HG03432 (cell line): ENCODE data around the gene RBM24.
"Not testable (repeated sequence)": the region's sequence is repeated elsewhere in the genome, so short reads cannot be mapped to it uniquely, and the experiment has no call there.

Experiments
- ATAC-seq: cut with Tn5 transposase; IDR thresholded peaks from one replicate; pipeline ENCODE4 v1.9.1; 2021; ENCODE audit warnings: mild to moderate bottlenecking, moderate library complexity; ENCODE audit not compliant: unreplicated experiment

Gene RBM24

GRCh38 chr6:17289630-17290061 lies 8.5 kb downstream of the RBM24 start:
- ATAC-seq = no peak

GRCh38 chr6:17291778-17292177 lies 10.6 kb downstream of the RBM24 start:
- ATAC-seq = no peak

- ATAC-seq = no peak
Observed at GRCh38 chr6:17292600-17293133, 11.5 kb downstream of the RBM24 start.

- no peak for ATAC-seq
Observed at GRCh38 chr6:17293395-17293794, 12.2 kb downstream of the RBM24 start.

- ATAC-seq = no peak
Observed at GRCh38 chr6:17297271-17298080, 16.3 kb downstream of the RBM24 start.

GRCh38 chr6:17298257-17298656 lies 17.1 kb downstream of the RBM24 start:
- ATAC-seq = no peak

- ATAC-seq = no peak
Observed at GRCh38 chr6:17299222-17299621, 18.1 kb downstream of the RBM24 start.

GRCh38 chr6:17299750-17300149 lies 18.6 kb downstream of the RBM24 start:
- no peak for ATAC-seq

- no peak for ATAC-seq
Observed at GRCh38 chr6:17300637-17301036, 19.5 kb downstream of the RBM24 start.

GRCh38 chr6:17303444-17303843 lies 22.3 kb downstream of the RBM24 start:
- ATAC-seq = no peak

- ATAC-seq = no peak
Observed at GRCh38 chr6:17305219-17306001, 24.2 kb downstream of the RBM24 start.

GRCh38 chr6:17311595-17312311 lies 30.6 kb downstream of the RBM24 start:
- no peak for ATAC-seq

- ATAC-seq = not testable (repeated sequence)
Observed at GRCh38 chr6:17313238-17313637, 32.1 kb downstream of the RBM24 start.

GRCh38 chr6:17313971-17314370 lies 32.8 kb downstream of the RBM24 start:
- ATAC-seq = no peak

GRCh38 chr6:17315262-17315661 lies 34.1 kb downstream of the RBM24 start:
- no peak for ATAC-seq

GRCh38 chr6:17318435-17319165 lies 37.4 kb downstream of the RBM24 start:
- ATAC-seq = no peak

- not testable (repeated sequence) for ATAC-seq
Observed at GRCh38 chr6:17320266-17320665, 39.1 kb downstream of the RBM24 start.

- no peak for ATAC-seq
Observed at GRCh38 chr6:17331238-17331637, 50.1 kb downstream of the RBM24 start.

- no peak for ATAC-seq
Observed at GRCh38 chr6:17334265-17334664, 53.1 kb downstream of the RBM24 start.

GRCh38 chr6:17336425-17336824 lies 55.3 kb downstream of the RBM24 start:
- no peak for ATAC-seq

- ATAC-seq = no peak
Observed at GRCh38 chr6:17339308-17339670, 58.1 kb downstream of the RBM24 start.
